ENCODE measurements around the gene TTN. TPM values are rescaled to one million over a fixed set of nuclear protein-coding genes. Genes with fewer than 3 reads are reported as not detected.

The TTN gene
- under 1 TPM; 0.45 to 0.87 (median 0.78) TPM for total RNA-seq

DNA sequence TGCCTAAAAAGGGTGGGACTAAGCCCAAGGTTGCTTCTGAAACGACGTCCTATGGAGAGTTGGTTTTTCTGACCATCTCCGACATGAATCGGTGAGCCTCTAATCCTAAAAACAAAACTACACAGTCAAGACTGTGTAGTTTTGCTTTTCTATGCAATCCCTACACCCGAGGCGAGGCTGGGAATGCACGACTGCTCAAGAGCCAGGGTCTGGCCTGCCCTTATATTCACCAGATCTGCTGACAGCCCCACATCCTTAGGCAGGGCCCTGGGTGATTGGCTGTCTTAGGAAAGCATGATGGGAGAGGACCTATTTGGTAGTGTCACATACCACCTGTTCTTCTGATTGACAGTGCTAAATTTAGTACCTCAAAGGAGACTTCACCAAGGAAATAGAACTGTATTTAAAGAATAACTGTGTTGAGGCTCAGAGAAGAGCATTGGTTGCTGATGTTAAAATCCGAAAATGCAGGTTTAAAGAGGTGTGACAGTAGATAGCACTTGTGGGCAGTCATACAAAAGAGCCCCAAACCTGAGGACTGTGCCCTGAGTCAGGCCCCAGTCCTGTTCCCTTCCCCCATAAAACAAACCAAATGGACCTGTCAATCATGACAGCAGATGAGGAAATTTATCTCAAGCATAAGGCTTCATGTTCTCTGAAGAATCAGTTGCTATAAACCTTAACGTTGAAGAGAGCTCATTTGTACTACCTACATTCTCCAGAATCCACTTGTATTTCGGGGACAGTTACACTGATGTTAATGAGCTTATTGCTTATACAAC is at the start of gene TTN:
Gene TTN (minus strand): TSS at position 197 of the 782 bp plus-strand sequence. CDS start 2,781 bp downstream, outside the sequence.
- Mint-ChIP-seq H3K27me3 (ENCODE audit: low read depth) (no peaks in the 10 kb centered on the region), H3K4me1 (ENCODE audit: low read depth) (no peaks in the 10 kb centered on the region), H3K9me3 (no peaks in the 10 kb centered on the region), H3K36me3 (ENCODE audit: insufficient read depth) (peaks cover 2% of the 10 kb centered on the region), H3K4me3 (no peak within 1 kb of the TSS)
- DNase-seq: no peak
- no peak for ATAC-seq

DNA sequence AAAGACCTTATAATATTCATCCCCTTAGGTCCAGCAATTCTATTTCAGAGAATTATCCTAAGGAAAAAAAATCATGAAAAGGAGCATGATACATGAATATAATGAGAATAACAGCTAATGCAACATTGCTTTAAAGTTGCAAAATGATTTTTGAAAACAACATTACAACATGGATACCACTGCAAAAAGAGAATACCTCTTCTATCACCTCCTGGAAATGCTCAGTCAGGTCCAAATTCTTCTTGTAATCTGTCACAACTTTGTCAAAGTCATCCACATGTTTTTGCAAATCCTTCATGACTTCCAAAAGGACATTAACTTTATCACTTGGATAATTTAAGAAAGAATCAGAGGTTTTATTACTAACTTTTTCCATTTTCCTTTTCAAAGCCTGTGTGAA is 47.9 kb upstream of the TTN start:
- no peak overlapping the region for H3K4me3 Mint-ChIP-seq
- no peaks in the 10 kb centered on the region for H3K4me1 Mint-ChIP-seq (ENCODE audit: low read depth)
- DNase-seq: no peak
- ATAC-seq: no peak
- H3K27me3 Mint-ChIP-seq (ENCODE audit: low read depth): no peaks in the 10 kb centered on the region
- peaks cover 21% of the 10 kb centered on the region for H3K36me3 Mint-ChIP-seq (ENCODE audit: insufficient read depth)
- H3K9me3 Mint-ChIP-seq: no peaks in the 10 kb centered on the region

DNA sequence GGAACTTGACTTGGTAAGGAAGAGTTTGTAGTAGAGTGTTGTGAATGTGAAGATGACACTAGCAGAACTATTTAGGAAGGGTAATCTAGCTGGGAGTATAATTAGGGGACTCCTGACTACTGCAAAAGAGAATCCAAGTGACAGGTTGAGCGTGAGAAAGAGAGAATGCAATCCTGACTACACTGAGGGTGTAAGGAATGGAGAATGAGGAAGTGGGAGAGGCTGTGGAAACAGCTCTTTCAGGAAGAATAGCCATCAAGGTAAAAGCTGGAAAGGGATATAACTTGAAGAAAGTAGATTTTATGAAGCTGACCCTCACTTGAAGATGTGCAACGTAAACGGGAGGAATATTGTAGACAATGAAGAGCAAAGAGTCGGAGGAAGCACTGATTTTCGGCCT is 41.1 kb upstream of the TTN start:
- Mint-ChIP-seq H3K9me3 (no peaks in the 10 kb centered on the region), H3K4me1 (ENCODE audit: low read depth) (no peaks in the 10 kb centered on the region)
- no peak for ATAC-seq

DNA sequence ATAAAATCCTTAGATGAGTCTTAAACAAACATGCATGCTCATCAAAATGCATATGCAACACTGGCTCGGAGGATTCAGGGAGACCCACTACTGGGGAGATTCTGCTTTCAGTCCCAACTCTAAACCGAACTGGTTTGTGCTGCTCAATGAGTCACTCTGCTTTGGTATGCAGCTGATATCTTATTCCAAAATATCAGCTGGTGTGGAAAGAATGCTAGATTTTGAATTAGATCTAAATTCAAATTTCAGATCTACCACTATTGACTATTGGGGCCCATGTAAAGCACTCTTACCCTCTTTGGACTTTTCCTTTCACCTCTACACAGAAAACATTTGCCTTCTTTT is 39.2 kb upstream of the TTN start:
- DNase-seq: no peak
- H3K27me3 Mint-ChIP-seq (ENCODE audit: low read depth): no peaks in the 10 kb centered on the region
- H3K4me1 Mint-ChIP-seq (ENCODE audit: low read depth): no peaks in the 10 kb centered on the region
- no peaks in the 10 kb centered on the region for H3K9me3 Mint-ChIP-seq
- peaks cover 19% of the 10 kb centered on the region for H3K36me3 Mint-ChIP-seq (ENCODE audit: insufficient read depth)
- ATAC-seq: no peak
- H3K4me3 Mint-ChIP-seq: no peak overlapping the region

More for the DNA sequence above, 41.1 kb upstream of the TTN start:
- H3K27me3 Mint-ChIP-seq (ENCODE audit: low read depth): no peaks in the 10 kb centered on the region
- no peak overlapping the region for H3K4me3 Mint-ChIP-seq
- no peak for DNase-seq
- peaks cover 29% of the 10 kb centered on the region for H3K36me3 Mint-ChIP-seq (ENCODE audit: insufficient read depth)

DNA sequence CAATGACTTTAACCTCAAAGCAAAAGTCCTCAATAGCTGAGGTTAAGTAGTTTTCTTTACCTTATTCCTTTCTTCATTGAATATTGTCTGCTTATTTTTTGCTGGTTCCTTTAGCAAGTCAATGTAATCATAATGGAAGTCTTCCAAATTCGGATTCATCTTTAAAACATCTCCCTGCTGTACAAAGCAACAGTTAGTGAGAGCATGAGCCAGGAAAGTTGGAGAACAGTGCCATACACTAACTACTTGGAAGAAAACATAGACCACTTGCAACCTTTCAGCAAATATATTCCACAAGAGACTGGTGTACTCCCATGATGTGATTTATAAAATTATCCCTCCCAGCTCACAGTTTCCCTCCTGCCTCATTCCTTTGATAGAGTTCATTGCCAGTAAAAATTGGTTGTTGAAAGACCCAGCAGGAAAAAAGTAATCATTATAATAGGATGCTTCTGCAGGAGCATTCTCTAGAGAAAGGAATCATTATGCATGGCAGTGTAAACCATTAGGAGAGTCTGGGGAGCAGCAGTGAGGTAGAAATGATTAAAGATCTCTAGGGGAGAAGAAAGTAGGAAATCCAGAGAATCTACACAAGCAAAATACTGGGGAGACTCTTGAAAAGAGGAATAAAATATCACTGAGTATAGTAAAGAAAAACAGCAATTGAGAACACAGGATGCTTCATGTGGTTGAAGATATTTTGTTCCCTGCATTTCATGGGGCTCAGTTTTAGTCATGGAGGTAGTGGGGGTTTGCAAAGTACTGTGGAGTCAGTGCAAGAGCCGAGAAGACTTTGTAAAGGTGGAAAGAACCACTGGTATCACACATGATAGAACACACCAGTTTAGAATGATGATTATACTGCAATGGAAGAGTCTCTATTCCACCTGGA is 38.6 kb upstream of the TTN start:
- H3K9me3 Mint-ChIP-seq: no peaks in the 10 kb centered on the region
- no peaks in the 10 kb centered on the region for H3K27me3 Mint-ChIP-seq (ENCODE audit: low read depth)

DNA sequence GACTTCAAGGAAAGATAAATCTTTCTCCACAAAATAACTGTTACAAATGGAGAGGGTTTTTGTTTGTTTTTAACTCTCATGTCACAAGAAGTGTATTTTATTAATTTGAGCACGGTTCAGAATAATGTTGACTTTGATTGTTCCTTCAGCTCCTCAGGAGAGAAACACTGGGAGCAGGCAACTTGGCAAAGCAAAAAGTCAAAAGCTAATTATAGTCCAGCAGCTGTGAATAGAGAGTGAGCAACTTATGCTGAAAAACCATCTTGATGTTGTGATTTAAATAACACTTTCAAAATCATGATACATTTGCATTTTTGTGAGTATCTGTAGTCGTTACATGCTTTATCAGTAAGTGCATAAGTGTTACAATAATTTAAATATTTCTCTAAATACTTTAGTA is 37.5 kb upstream of the TTN start:
- Mint-ChIP-seq H3K27me3 (ENCODE audit: low read depth) (no peaks in the 10 kb centered on the region), H3K4me3 (no peak overlapping the region), H3K9me3 (no peaks in the 10 kb centered on the region), H3K36me3 (ENCODE audit: insufficient read depth) (peaks cover 27% of the 10 kb centered on the region), H3K4me1 (ENCODE audit: low read depth) (no peaks in the 10 kb centered on the region)
- ATAC-seq: no peak
- DNase-seq: no peak

More for the DNA sequence above, 38.6 kb upstream of the TTN start:
- no peaks in the 10 kb centered on the region for H3K4me1 Mint-ChIP-seq (ENCODE audit: low read depth)
- DNase-seq (no peak), ATAC-seq (no peak)
- H3K36me3 Mint-ChIP-seq (ENCODE audit: insufficient read depth): peaks cover 22% of the 10 kb centered on the region
- no peak overlapping the region for H3K4me3 Mint-ChIP-seq

DNA sequence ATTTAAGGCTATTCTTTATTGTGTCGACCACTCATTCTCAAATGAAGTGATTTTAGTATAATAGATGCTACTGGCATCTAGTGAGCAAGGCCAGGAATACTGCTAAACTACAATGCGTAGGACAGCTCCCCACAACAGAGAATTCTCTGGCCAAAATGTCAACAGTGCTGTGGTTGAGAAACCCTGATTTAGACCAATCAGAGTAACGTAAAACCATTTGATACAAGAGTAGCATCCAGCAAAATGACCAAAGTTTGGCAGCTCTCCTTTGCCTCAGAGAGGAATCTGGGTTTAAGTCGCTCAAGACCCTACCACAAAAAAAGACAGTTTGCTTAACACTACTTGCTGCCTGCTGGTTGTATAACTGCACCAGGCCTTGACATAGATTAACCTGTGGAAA is 37.0 kb upstream of the TTN start:
- Mint-ChIP-seq H3K4me1 (ENCODE audit: low read depth) (no peaks in the 10 kb centered on the region), H3K27me3 (ENCODE audit: low read depth) (no peaks in the 10 kb centered on the region), H3K4me3 (no peak overlapping the region), H3K36me3 (ENCODE audit: insufficient read depth) (peaks cover 24% of the 10 kb centered on the region), H3K9me3 (no peaks in the 10 kb centered on the region)
- DNase-seq (no peak), ATAC-seq (no peak)

DNA sequence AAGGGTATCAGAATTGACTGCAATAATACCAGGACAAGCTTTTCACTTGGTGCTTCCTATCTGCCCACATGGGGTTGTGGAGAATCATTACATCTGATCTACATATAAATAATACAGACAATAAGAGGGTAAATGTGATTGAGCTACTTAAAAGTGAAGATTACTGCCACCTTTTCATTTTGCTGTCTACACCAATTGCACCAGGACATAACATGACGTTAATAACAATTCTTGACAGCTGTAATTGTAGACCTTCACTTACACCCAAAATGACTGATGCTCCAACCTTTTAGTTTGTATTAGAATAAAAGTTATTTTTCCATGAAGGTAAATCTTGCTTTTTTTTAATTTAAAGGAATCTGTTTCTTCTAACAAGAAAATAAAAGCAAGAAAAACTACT is 36.5 kb upstream of the TTN start:
- no peaks in the 10 kb centered on the region for H3K4me1 Mint-ChIP-seq (ENCODE audit: low read depth)
- H3K4me3 Mint-ChIP-seq: no peak overlapping the region
- DNase-seq (no peak), ATAC-seq (no peak)
- H3K36me3 Mint-ChIP-seq (ENCODE audit: insufficient read depth): peaks cover 24% of the 10 kb centered on the region
- no peaks in the 10 kb centered on the region for H3K27me3 Mint-ChIP-seq (ENCODE audit: low read depth)
- no peaks in the 10 kb centered on the region for H3K9me3 Mint-ChIP-seq

DNA sequence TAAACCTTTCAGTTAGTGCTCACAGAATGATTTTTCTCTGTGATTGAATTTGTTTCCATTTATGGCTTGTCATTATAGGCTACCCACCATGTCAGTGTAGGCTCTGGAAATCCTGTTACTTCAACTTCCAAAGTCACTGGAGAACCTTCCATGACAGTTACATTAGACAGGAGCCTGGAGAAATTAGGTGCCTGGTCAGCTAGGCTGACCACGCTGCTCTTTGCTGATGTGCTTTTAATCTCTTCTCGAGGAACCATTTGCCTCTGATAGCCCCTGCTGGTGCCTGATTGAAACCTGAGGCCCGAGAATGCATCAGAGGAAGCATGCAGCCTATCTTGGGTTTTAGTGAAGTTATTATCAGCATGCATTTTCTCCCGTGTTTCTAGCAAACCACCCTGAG is 29.6 kb upstream of the TTN start:
- Mint-ChIP-seq H3K9me3 (no peaks in the 10 kb centered on the region), H3K4me1 (ENCODE audit: low read depth) (no peaks in the 10 kb centered on the region), H3K4me3 (no peak overlapping the region), H3K27me3 (ENCODE audit: low read depth) (no peaks in the 10 kb centered on the region), H3K36me3 (ENCODE audit: insufficient read depth) (peaks cover 16% of the 10 kb centered on the region)
- ATAC-seq (no peak), DNase-seq (no peak)

DNA sequence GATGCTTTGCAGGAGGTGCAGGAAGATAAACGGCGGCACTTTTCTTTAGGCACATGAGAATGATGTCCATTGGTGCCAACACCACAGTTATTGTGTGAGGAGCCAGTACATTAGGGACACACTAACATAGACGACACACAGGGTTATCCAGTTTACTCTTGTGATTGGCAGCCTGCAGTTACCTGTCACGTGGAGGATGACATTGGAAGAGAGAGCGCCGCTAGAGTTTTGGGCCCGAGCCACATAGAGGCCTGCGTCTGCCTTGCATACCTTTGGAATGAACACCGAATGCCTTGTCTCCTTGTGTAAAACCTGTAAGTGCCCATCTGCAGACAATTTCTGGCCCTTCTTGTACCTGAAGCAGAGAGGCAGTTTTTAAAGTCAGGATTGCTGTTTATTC is 26.9 kb upstream of the TTN start:
- Mint-ChIP-seq H3K27me3 (ENCODE audit: low read depth) (no peaks in the 10 kb centered on the region), H3K9me3 (no peaks in the 10 kb centered on the region), H3K36me3 (ENCODE audit: insufficient read depth) (peaks cover 8% of the 10 kb centered on the region), H3K4me3 (no peak overlapping the region), H3K4me1 (ENCODE audit: low read depth) (peaks cover 17% of the 10 kb centered on the region)
- ATAC-seq (no peak), DNase-seq (no peak)

DNA sequence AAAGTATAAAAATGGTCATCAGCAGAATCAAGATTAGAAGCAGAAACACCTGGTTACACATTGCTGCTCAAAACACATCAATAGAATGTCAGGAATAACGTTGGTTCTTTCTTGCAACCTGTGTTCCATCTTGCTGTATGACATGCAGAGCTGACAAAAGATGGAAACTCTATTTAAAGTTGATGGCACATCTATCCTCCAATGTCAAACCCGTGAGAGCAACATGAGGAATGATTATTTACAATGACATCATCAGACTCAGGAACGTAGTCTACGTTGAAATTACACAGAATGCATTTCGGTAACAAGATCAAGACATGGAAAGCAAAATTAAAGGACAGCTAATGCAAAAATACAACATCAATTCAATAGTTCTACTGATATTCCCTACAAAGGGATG is 26.2 kb upstream of the TTN start:
- no peak for DNase-seq
- Mint-ChIP-seq H3K36me3 (ENCODE audit: insufficient read depth) (peaks cover 8% of the 10 kb centered on the region), H3K27me3 (ENCODE audit: low read depth) (no peaks in the 10 kb centered on the region), H3K4me1 (ENCODE audit: low read depth) (peaks cover 20% of the 10 kb centered on the region), H3K9me3 (no peaks in the 10 kb centered on the region), H3K4me3 (no peak overlapping the region)
- ATAC-seq: no peak

DNA sequence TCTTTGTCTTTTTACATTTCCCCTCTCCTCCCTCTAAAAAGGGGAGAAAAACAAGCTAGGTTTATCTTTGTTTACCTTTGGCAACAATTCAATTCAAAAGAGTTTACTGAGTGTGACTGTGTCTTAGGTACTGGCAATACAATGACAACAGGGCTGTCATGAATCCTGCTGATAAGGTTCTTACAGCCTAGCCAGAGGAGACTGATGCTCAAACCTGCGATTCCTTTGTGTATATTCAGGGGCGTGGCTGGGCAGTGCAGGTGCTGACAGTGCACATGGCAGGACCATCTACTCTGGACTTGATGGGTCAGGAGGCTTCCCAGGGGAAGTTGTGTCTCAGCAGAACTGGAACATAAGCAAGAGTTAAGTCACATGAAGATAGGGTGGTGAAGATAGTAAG is 23.2 kb upstream of the TTN start:
- no peak for DNase-seq
- no peaks in the 10 kb centered on the region for H3K27me3 Mint-ChIP-seq (ENCODE audit: low read depth)
- ATAC-seq: no peak
- H3K4me3 Mint-ChIP-seq: no peak overlapping the region
- H3K4me1 Mint-ChIP-seq (ENCODE audit: low read depth): peaks cover 20% of the 10 kb centered on the region
- H3K9me3 Mint-ChIP-seq: peaks cover 5% of the 10 kb centered on the region
- peaks cover 12% of the 10 kb centered on the region for H3K36me3 Mint-ChIP-seq (ENCODE audit: insufficient read depth)

DNA sequence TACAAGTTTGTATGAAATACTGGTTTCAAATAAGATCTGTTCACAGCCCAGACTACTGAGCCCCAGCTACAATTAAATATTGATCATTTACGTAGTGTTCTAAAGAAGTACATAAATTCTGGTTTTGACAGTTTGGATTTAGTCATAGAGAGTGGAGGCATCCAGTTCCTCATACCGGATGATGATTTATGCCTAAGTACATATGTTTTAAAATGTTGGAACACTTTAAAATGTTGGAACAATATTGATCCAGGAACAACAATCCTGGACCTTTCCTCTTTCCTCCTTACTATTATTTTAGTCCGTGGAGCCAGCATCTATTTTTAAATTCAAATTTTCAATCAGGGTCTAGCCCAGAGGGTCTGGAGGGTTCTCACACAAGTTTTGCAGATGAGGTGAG is 22.8 kb upstream of the TTN start:
- no peak for ATAC-seq
- peaks cover 5% of the 10 kb centered on the region for H3K9me3 Mint-ChIP-seq
- H3K27me3 Mint-ChIP-seq (ENCODE audit: low read depth): no peaks in the 10 kb centered on the region
- no peak overlapping the region for H3K4me3 Mint-ChIP-seq
- DNase-seq: no peak
- peaks cover 20% of the 10 kb centered on the region for H3K4me1 Mint-ChIP-seq (ENCODE audit: low read depth)
- H3K36me3 Mint-ChIP-seq (ENCODE audit: insufficient read depth): peaks cover 12% of the 10 kb centered on the region

DNA sequence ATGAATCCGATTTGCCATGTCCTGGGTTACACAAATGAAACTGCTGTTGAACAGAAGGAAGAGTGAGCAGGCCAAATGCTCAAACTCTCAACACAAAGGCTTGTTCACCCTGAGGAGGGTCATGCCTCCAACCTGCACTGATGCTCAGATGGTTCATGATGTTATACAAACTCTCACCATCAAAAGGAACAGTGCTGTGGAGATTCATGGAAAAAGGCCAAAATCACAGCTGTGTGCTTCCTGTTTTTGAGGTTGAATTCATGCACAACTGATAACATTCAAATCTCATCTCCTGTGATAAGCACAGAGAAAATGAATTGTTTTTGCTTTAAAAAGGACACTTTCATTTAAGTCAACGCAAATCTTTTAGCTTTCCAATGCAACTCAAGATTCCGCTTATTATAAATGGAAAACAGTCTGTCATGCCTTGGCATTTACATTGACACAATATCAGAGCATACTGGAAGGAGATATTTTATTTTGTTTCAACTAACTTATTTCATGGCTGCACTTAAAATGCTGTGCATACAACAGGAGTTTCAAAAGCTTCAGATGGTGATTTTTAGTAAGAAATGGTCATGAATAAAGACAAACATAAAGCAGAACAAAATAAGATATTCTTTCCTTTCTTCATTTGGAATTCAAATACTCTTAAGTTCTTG is 22.2 kb upstream of the TTN start:
- Mint-ChIP-seq H3K9me3 (peaks cover 5% of the 10 kb centered on the region), H3K36me3 (ENCODE audit: insufficient read depth) (peaks cover 12% of the 10 kb centered on the region), H3K27me3 (ENCODE audit: low read depth) (no peaks in the 10 kb centered on the region), H3K4me1 (ENCODE audit: low read depth) (peaks cover 20% of the 10 kb centered on the region), H3K4me3 (no peak overlapping the region)
- DNase-seq: no peak
- no peak for ATAC-seq

All from activated T-cell treated with anti-CD3 and anti-CD28 coated beads, Interleukin-2, amount 50 U/mL, for 4 hours (primary cell).